GM21529 (cell line): ENCODE measurements around the gene BCO2.

ENCODE experiments used
- ATAC-seq: cut with Tn5 transposase; IDR thresholded peaks from one replicate; pipeline ENCODE4 v1.9.1; 2021; ENCODE audit not compliant: unreplicated experiment

BCO2 gene

GRCh38 chr11:112241486-112241885 is 66.2 kb downstream of the BCO2 start:
- ATAC-seq, result no peak

DNA sequence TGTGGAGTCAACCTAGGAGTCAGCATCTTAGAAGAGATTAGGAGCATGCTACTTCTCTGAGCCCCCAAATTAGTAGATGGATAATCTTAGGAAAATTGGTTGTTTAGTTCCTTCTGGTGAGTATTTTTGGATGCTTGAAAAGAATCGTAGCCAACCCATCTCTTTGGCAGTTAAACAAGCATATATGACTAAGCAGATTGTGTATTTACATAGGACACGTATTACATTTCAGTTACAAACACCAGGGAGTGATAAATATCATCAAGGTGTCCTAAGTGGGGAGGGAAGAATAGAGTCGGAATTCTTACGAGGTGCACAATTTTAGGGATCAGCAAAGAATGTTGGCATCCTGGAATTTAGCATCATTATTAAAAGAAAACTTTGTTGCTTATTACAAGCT is 71.9 kb downstream of the BCO2 start:
- no peak for ATAC-seq

- no peak for ATAC-seq
Observed at GRCh38 chr11:112248201-112248600, 72.9 kb downstream of the BCO2 start.

- ATAC-seq, result no peak
Observed at GRCh38 chr11:112249871-112250610, 74.7 kb downstream of the BCO2 start.

DNA sequence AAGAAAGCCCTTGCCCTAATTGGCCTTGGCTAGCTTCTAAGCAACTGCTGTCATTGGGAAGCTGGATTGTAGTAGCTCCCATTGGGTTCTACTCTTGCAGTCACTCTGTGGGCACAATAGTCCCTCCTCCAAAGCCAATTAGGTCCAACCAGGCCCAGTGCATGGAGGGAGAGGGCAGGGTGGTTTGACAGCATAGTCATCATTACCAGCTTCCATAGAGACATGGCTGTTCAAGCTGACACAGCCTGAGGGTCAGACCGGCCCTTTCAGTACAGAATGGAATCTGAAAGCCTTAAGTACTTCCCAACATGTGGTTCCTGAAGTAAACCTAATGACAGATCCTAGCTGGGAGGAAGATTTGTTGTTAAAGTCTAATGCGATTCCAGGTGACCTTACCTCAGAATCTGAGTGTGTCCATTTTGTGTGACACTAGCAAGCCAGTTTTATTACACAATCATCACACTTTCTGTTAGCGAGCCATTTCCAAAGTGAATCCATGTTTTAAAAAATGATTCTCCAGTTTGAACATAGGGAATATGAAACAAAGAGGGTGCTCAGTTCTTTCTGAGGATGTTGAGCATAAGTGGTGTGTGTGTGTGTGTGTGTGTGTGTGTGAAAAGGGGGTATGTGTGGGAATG is 78.4 kb downstream of the BCO2 start:
- ATAC-seq, result no peak

- ATAC-seq, result no peak
Observed at GRCh38 chr11:112255067-112255720, 79.9 kb downstream of the BCO2 start.

DNA sequence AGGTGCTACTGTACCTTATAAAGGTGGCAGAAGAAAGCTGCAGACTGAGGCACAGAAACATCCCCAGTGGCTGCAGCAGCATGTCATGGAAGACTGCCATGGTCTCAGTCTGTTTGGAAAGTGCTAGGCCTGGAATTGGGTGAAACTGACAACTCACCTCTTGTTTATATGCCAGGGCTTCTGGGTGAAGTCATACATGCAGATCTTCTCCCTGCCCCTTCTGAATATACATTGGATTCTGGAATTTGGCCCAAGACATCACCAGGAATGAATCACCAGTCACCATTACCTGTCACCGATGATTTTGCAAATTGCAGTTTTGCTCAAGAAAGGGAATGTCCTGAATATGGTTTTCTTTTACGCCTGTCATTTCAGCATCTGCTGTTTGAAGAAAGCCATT is 85.2 kb downstream of the BCO2 start, which contains the start of gene PLET1:
Gene PLET1 (minus strand): TSS at position 371 of the 400 bp plus-strand sequence. CDS start 271 bp downstream, at position 100.
- ATAC-seq, result no peak

DNA sequence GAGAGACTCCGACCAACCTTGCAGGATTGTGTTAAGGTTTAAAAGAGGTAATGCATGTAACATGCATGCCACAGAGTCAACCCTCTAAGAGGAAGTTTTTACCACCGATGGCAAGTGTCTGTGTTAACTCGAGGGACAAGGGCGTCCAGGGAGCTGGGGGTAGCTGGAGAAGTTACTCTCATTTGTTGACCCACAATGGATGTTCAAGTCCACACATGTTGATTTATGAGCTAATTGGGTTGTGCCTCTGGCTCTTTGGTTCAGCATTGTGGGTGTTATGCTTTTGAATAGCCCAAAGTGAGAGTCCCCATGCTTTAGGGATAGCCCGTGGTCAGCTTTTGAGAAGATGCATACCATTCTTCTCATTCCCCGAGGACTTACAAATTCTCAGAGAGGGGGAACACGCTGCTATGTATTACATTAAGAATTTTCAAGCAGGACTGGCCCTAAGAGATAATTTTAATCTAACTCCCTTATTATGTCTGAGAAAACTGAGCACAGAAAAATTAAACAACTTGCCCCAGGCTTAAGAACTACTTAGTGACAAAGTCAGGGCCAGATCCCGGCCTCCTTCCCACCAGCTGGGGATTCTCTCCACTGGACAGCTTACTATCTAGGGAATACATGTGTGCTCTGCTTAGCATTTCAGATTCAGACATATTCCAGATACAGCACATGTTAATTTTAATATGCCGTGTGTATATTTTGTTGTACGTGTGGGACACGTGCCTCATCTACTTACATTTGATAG is 90.5 kb downstream of the BCO2 start:
- no peak for ATAC-seq

DNA sequence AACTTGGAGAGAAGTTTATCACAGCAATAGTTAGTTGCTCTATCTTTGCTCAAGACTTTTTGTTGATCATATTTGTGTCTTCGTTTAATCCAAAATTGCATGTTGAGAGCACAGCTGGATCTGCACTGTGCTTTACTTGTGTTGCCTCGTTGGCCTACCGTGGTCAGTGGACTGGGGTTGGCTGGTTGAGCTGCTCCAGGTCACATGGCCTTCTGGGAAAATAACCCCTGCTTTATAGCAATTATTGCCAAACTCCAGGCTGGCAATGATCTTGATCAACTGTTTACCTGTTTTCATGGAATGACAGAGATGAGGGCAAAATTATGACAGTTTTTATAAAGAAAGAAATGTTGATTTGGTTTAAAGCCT is 91.1 kb downstream of the BCO2 start:
- no peak for ATAC-seq

GRCh38 chr11:112267188-112267591 is 91.9 kb downstream of the BCO2 start:
- ATAC-seq, result no peak

GRCh38 chr11:112268406-112268805 is 93.1 kb downstream of the BCO2 start:
- no peak for ATAC-seq
